GM19351 (cell line): Measurements from ENCODE around the gene F8.

Experiments used
- ATAC-seq: cut with Tn5 transposase; IDR thresholded peaks from one replicate; pipeline ENCODE4 v1.9.1; 2021; ENCODE audit warnings: mild to moderate bottlenecking, moderate library complexity; ENCODE audit not compliant: unreplicated experiment

Gene F8

DNA sequence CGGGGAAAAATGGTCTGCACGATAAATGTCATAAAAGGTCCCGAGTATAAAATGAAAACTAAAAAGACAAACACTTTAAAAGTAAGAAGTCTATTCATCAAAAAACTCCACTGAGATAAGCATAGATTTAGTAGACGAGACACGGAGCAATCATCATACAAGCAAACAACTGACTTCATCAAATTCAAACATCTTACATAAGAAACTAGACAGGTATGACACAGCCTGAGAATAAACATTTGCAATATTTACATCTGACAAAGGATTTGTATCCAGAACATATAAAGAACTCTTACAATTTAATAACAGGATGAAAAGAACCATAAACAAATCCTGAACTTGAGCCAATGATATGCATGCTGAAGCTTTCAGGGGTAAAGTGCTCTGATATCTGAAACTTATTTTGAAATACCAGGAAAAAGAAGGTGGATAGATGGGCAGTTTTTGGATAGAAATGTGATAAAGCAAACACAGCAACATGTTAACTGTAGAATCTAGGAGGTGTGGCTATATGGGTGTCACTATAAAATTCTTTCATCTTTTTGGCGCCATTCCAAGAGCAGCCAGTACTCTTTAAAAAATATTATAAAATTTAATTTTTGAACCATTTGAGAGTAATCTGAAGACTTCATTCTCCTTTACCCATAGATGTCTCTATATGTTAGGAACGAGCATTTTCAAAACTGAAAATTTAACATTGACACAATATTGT is 229.3 kb downstream of the F8 start:
- ATAC-seq, result no peak

DNA sequence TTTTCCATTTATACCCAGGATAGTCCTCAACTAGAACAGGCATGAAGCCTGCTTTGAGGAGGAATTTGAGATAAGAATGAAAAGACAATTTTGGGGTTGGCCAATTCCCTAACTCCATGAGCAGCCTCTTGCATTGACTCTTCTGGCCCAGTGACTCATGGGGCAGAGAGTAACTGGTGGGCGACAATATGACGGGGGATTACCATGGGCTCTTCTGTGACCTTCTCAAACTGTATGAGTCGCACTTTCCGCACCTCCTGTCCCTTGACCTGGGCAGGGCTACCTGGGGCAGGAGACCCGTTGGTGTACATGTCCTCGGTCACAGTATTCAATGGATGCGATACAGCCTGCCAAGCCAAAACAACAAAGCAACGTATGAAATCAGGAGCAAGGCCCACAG is 230.6 kb downstream of the F8 start:
- no peak for ATAC-seq

DNA sequence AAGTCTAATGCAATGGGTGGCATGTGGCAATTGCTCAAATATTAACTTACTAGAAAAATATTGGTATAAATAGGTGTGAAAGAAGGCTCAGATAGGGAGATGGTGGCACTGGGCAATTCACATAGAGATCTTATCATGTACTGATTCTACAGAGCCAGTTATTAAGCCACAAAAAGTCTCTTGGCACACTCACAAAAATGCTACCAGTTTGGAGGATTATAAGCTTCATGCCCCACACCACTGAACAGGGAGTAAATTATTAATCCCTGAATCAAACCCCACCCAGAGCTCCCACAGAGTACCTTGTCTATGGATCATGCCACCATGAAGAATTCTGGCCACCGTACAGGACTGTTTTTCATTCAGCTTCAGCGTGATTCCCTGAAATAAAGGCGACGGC is 231.1 kb downstream of the F8 start:
- ATAC-seq, result no peak
